ENCODE measurements around the gene PRAMEF11. TPM values are rescaled to one million over a fixed set of nuclear protein-coding genes. Genes with fewer than 3 reads are reported as not detected.
"Not testable (repeated sequence)": the region's sequence is repeated elsewhere in the genome, so short reads cannot be mapped to it uniquely, and the experiment has no call there.

The PRAMEF11 gene
- total RNA-seq, 1 donor from 2014 or later: not detected

- Histone ChIP-seq H3K27ac (no peak overlapping the region), H3K9me3 (no peaks in the 10 kb centered on the region), H3K36me3 (no peaks in the 10 kb centered on the region), H3K27me3 (ENCODE audit: low read depth) (peaks cover 4% of the 10 kb centered on the region), H3K4me1 (no peaks in the 10 kb centered on the region), H3K4me3 (no peak overlapping the region)
- TF ChIP-seq CTCF (IDR thresholded peaks at IDR 0.05): no peak
- peak in 1 of 2 donors; percentile 18 for ATAC-seq
- intact Hi-C loops (cut with DNase I): no loop called here
- no peak for DNase-seq
Observed at GRCh38 chr1:12810691-12811408, 20.4 kb downstream of the PRAMEF11 start.

GRCh38 chr1:12809933-12810332 is 21.3 kb downstream of the PRAMEF11 start:
- Histone ChIP-seq H3K4me3 (no peak overlapping the region), H3K9me3 (peaks cover 7% of the 10 kb centered on the region), H3K27ac (no peak overlapping the region), H3K4me1 (no peaks in the 10 kb centered on the region), H3K27me3 (ENCODE audit: low read depth) (peaks cover 4% of the 10 kb centered on the region), H3K36me3 (no peaks in the 10 kb centered on the region)
- intact Hi-C loops (cut with DNase I): no loop called here
- no peak for TF ChIP-seq CTCF (IDR thresholded peaks at IDR 0.05)
- DNase-seq: no peak
- ATAC-seq: no peak

GRCh38 chr1:12799730-12800129 is 31.5 kb downstream of the PRAMEF11 start:
- intact Hi-C loops (cut with DNase I): no loop called here
- TF ChIP-seq CTCF (IDR thresholded peaks at IDR 0.05): no peak
- Histone ChIP-seq H3K4me3 (no peak overlapping the region), H3K36me3 (no peaks in the 10 kb centered on the region), H3K9me3 (peaks cover 3% of the 10 kb centered on the region), H3K4me1 (no peaks in the 10 kb centered on the region), H3K27me3 (ENCODE audit: low read depth) (no peaks in the 10 kb centered on the region), H3K27ac (no peak overlapping the region)
- no peak for DNase-seq
- ATAC-seq: no peak

GRCh38 chr1:12798911-12799310 is 32.3 kb downstream of the PRAMEF11 start:
- DNase-seq (no peak), ATAC-seq (no peak)
- Histone ChIP-seq H3K4me1 (no peaks in the 10 kb centered on the region), H3K9me3 (no peaks in the 10 kb centered on the region), H3K27ac (no peak overlapping the region), H3K4me3 (no peak overlapping the region), H3K27me3 (ENCODE audit: low read depth) (no peaks in the 10 kb centered on the region), H3K36me3 (no peaks in the 10 kb centered on the region)
- TF ChIP-seq CTCF (IDR thresholded peaks at IDR 0.05): no peak
- intact Hi-C loops (cut with DNase I): no loop called here

GRCh38 chr1:12791097-12791496 is 40.1 kb downstream of the PRAMEF11 start, which contains the start of gene PRAMEF1:
Gene PRAMEF1 (plus strand): TSS chr1:12791397. CDS start chr1:12793228, 1,831 bp downstream.
- DNase-seq; H3K4me1 ChIP-seq; H3K9me3 ChIP-seq; H3K27me3 ChIP-seq (ENCODE audit: low read depth); ATAC-seq; H3K27ac ChIP-seq; intact Hi-C loops (cut with DNase I); H3K36me3 ChIP-seq; H3K4me3 ChIP-seq: not testable (repeated sequence)

GRCh38 chr1:12784729-12785128 is 46.5 kb downstream of the PRAMEF11 start:
- DNase-seq; H3K27me3 ChIP-seq (ENCODE audit: low read depth); ATAC-seq; H3K4me1 ChIP-seq; H3K36me3 ChIP-seq; intact Hi-C loops (cut with DNase I); H3K4me3 ChIP-seq; H3K27ac ChIP-seq: not testable (repeated sequence)
- peaks cover 25% of the 10 kb centered on the region for H3K9me3 ChIP-seq

GRCh38 chr1:12783783-12784182 is 47.4 kb downstream of the PRAMEF11 start:
- intact Hi-C loops (cut with DNase I); H3K36me3 ChIP-seq: not testable (repeated sequence)

GRCh38 chr1:12781488-12781887 is 49.7 kb downstream of the PRAMEF11 start:
- H3K27me3 ChIP-seq (ENCODE audit: low read depth); H3K4me1 ChIP-seq; H3K27ac ChIP-seq; H3K36me3 ChIP-seq; DNase-seq; intact Hi-C loops (cut with DNase I); H3K4me3 ChIP-seq; ATAC-seq: not testable (repeated sequence)
- H3K9me3 ChIP-seq: peaks cover 25% of the 10 kb centered on the region

More at GRCh38 chr1:12783783-12784182, 47.4 kb downstream of the PRAMEF11 start:
- not testable (repeated sequence) for H3K27me3 ChIP-seq (ENCODE audit: low read depth); H3K27ac ChIP-seq; DNase-seq; ATAC-seq; H3K4me3 ChIP-seq; H3K4me1 ChIP-seq
- H3K9me3 ChIP-seq: peaks cover 25% of the 10 kb centered on the region
